Nephron (organoid): ENCODE measurements around the gene NHLRC1.

ENCODE experiments used
- H3K27ac Mint-ChIP-seq, 3 experiments: 2 replicates each; pipeline ENCODE4 v1.8.0; 2020; ENCODE audit warnings: mixed read lengths in 3 of 3, mild to moderate bottlenecking in 2 of 3, moderate library complexity in 1 of 3
- H3K27me3 Mint-ChIP-seq: 2 replicates; pipeline ENCODE4 v1.8.0; 2021; ENCODE audit warnings: low read depth, mild to moderate bottlenecking, moderate library complexity, mixed read lengths
- H3K36me3 Mint-ChIP-seq: 2 replicates; pipeline ENCODE4 v1.8.0; 2020; ENCODE audit warnings: low read depth, mixed read lengths
- H3K4me1 Mint-ChIP-seq: 2 replicates; pipeline ENCODE4 v1.8.0; 2020; ENCODE audit warnings: mixed read lengths
- H3K4me3 Mint-ChIP-seq, 3 experiments: 2 replicates each; pipeline ENCODE4 v1.8.0; 2020; ENCODE audit warnings: mild to moderate bottlenecking in 3 of 3, mixed read lengths in 3 of 3, moderate library complexity in 2 of 3
- H3K9me3 Mint-ChIP-seq: 2 replicates; pipeline ENCODE4 v1.8.0; 2020; ENCODE audit warnings: mixed read lengths
- TF ChIP-seq, protein P1 (sequence below), 3 experiments: fragments of 200-600 bp; sonication (generic); IDR thresholded peaks; one replicate each; pipeline ENCODE4 v1.5.0; 2021; ENCODE audit warnings: antibody characterized with exemption in 3 of 3; ENCODE audit not compliant: unreplicated experiment in 3 of 3

Gene NHLRC1

DNA sequence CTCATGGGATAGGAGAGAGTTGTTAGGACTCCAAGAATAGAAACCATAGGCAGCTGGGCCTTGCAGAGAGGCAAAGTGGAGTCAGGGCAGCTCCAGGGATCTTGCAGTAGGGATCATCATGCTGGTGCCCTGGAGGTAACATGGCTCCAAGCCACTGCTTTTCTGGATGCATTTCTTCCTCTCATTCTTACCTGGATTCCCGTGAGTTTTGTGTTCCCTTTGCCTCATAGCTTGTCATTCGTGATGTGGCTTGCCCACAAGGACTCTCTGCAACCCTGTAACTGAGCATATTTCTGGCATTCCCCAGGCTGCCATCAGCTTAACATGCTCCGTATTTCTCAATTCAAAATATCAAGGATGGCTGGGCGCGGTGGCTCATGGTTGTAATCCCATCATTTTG, 5.3 kb downstream of the NHLRC1 start:
- Mint-ChIP-seq H3K27ac (no peak overlapping the region), H3K36me3 (no peaks in the 10 kb centered on the region), H3K27me3 (peaks cover 12% of the 10 kb centered on the region), H3K9me3 (peaks cover 3% of the 10 kb centered on the region), H3K4me1 (no peaks in the 10 kb centered on the region), H3K4me3 (no peak overlapping the region)
- TF ChIP-seq, protein P1, sequence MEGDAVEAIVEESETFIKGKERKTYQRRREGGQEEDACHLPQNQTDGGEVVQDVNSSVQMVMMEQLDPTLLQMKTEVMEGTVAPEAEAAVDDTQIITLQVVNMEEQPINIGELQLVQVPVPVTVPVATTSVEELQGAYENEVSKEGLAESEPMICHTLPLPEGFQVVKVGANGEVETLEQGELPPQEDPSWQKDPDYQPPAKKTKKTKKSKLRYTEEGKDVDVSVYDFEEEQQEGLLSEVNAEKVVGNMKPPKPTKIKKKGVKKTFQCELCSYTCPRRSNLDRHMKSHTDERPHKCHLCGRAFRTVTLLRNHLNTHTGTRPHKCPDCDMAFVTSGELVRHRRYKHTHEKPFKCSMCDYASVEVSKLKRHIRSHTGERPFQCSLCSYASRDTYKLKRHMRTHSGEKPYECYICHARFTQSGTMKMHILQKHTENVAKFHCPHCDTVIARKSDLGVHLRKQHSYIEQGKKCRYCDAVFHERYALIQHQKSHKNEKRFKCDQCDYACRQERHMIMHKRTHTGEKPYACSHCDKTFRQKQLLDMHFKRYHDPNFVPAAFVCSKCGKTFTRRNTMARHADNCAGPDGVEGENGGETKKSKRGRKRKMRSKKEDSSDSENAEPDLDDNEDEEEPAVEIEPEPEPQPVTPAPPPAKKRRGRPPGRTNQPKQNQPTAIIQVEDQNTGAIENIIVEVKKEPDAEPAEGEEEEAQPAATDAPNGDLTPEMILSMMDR (IDR thresholded peaks at IDR 0.05; ENCODE audit: unreplicated experiment in 3 of 3), result no peak

GRCh38 chr6:18115356-18115755, 7.1 kb downstream of the NHLRC1 start:
- H3K27ac Mint-ChIP-seq, result no peak overlapping the region
- H3K4me1 Mint-ChIP-seq, result no peaks in the 10 kb centered on the region
- TF ChIP-seq, protein P1 (IDR thresholded peaks at IDR 0.05; ENCODE audit: unreplicated experiment in 3 of 3), result no peak
- peaks cover 3% of the 10 kb centered on the region for H3K9me3 Mint-ChIP-seq
- H3K36me3 Mint-ChIP-seq, result no peaks in the 10 kb centered on the region
- peaks cover 6% of the 10 kb centered on the region for H3K27me3 Mint-ChIP-seq
- H3K4me3 Mint-ChIP-seq, result no peak overlapping the region

GRCh38 chr6:18110162-18110561, 12.3 kb downstream of the NHLRC1 start:
- no peaks in the 10 kb centered on the region for H3K4me1 Mint-ChIP-seq
- no peak overlapping the region for H3K4me3 Mint-ChIP-seq
- peaks cover 16% of the 10 kb centered on the region for H3K9me3 Mint-ChIP-seq
- H3K27ac Mint-ChIP-seq, result no peak overlapping the region
- no peaks in the 10 kb centered on the region for H3K27me3 Mint-ChIP-seq
- H3K36me3 Mint-ChIP-seq, result peaks cover 3% of the 10 kb centered on the region
- TF ChIP-seq, protein P1 (IDR thresholded peaks at IDR 0.05; ENCODE audit: unreplicated experiment in 3 of 3), result no peak

- Mint-ChIP-seq H3K4me3 (no peak overlapping the region), H3K4me1 (no peaks in the 10 kb centered on the region), H3K27ac (no peak overlapping the region), H3K9me3 (peaks cover 19% of the 10 kb centered on the region), H3K27me3 (no peaks in the 10 kb centered on the region), H3K36me3 (peaks cover 3% of the 10 kb centered on the region)
- TF ChIP-seq, protein P1 (IDR thresholded peaks at IDR 0.05; ENCODE audit: unreplicated experiment in 3 of 3), result no peak
Measured at GRCh38 chr6:18107061-18107460, 15.4 kb downstream of the NHLRC1 start.

- H3K4me1 Mint-ChIP-seq, result no peaks in the 10 kb centered on the region
- no peaks in the 10 kb centered on the region for H3K27me3 Mint-ChIP-seq
- TF ChIP-seq, protein P1 (IDR thresholded peaks at IDR 0.05; ENCODE audit: unreplicated experiment in 3 of 3), result no peak
- peaks cover 3% of the 10 kb centered on the region for H3K36me3 Mint-ChIP-seq
- no peak overlapping the region for H3K4me3 Mint-ChIP-seq
- H3K27ac Mint-ChIP-seq, result no peak overlapping the region
- peaks cover 19% of the 10 kb centered on the region for H3K9me3 Mint-ChIP-seq
Measured at GRCh38 chr6:18102783-18103509, 19.5 kb downstream of the NHLRC1 start.

GRCh38 chr6:18101873-18102272, 20.6 kb downstream of the NHLRC1 start:
- Mint-ChIP-seq H3K27ac (no peak overlapping the region), H3K9me3 (peaks cover 14% of the 10 kb centered on the region), H3K36me3 (peaks cover under 1% of the 10 kb centered on the region), H3K4me3 (no peak overlapping the region), H3K27me3 (no peaks in the 10 kb centered on the region), H3K4me1 (no peaks in the 10 kb centered on the region)
- TF ChIP-seq, protein P1 (IDR thresholded peaks at IDR 0.05; ENCODE audit: unreplicated experiment in 3 of 3), result no peak
